ENCODE results near the gene TMEM131L. TPM values are rescaled to one million over a fixed set of nuclear protein-coding genes. Genes with fewer than 3 reads are reported as not detected.
"Not testable (repeated sequence)": the region's sequence is repeated elsewhere in the genome, so short reads cannot be mapped to it uniquely, and the experiment has no call there.

The TMEM131L gene
- polyA plus RNA-seq, 5 donors: 24.2 to 35.4 (median 28.2) TPM

DNA sequence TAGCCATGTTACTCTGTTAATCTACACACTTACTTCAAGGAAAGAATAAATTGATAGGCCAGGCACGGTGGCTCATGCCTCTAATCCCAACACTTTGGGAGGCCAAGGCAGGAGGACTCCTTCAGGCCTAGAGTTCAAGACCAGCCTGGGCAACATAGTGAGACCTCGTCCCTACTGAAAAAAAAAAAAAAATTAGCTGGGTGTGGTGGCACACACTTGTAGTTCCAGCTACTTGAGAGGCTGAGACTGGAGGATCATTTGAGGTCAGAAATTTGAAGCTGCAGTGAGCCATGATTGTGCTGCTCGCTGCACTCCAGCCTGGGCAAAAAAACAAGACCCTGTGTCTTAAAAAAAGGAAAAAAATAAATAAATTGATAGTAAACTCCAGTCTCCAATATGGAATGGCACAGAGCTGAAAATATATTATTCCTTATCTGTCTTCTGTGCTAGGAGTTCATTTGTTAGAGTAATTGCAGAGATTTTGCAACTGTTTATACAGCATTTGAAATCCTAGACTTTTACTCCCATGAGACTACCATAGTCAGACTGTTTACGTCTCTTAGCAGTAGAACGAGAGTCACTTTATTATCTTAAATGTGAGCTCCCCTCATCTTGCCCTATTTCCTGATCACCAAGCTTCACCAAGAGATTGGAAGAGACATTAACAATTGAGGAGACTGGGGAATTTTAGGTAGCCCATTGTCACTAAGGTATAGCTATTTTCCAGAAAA lies 18.8 kb upstream of the TMEM131L start:
- peak; percentile 48 to 60 for DNase-seq

DNA sequence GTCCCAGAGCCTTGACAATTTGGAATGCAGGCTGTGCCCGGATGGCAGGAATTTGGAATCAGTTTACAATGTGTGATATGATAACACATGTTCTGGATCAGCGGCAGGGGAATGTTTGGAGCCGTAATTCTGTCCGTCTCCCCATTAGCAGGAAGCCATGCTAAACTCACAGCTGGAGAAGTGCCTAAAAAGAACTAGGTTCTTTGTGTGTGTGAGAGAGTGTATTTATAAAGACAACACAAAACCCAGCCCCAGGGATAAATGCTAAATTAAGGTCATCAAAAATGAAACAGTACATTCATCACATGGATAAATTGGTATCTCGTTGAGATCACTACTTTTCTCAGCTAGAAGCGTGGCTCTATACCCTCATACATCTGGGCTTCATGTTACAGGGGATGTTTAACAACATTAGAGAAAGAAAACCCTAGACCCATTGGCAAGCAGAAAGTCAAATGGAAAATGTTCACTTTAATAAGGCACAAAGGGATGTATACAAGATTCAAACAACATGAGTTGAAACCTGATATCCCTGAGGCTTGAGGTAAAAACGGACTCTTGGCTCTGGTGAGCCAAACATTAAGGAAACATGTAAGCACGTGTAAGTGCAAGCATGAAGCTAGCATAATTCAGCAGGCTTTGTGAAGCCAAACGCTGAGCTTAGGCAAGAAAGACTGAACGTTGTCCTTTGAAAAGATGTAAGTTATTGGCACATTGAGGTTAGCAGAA lies 18.0 kb upstream of the TMEM131L start:
- DNase-seq: peak; percentile 39 to 55

DNA sequence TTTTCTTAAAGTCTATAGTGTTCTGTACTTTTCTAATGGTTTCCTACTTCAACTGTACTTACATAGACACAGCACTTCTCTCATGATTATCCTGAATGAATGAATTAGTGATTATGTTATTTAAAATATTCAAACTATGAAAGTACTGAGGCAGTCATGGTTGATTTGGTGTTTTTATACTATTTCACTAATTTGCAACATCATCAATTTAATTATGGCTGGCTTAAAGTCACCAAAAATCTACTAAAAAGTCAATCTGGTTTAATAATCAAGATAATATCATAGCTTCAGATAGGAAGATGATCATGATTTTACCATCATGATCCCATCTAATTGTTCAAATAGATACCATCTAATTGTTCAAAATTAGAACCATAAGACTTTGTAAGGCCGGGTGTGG lies 16.8 kb upstream of the TMEM131L start:
- no peak for DNase-seq

DNA sequence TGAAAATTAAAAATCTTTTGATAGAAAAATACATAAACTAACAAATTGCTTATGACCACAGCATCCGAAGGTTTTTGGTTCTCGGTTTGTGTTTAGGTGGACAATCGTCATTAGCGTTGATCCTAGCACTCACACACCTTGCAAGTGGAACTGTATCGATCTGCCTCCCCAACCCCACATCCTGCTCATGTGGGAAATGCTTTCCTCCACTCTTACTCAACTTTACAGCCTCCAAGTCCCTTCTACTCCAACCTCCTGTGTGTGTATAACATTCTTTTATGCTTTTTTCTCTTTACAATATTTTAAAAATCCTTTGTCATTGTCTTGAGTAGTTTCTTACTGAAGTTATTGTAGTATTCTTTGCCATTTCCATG lies 15.6 kb upstream of the TMEM131L start:
- DNase-seq: no peak

DNA sequence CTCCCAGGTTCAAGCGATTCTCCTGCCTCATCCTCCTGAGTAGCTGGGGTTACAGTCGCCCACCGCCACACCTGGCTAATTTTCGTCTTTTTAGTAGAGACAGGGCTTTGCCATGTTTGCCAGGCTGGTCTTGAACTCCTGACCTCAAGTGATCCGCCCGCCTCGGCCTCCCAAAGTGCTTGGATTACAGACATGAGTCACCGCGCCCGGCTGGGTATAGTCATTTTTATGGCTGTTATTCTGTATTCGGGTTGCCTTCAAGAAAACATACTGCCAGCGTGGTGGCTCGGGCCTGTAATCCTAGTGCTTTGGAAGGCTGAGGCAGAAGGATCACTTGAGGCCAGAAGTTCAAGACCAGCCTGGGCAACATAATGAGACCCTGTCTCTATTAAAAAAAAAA lies 15.0 kb upstream of the TMEM131L start:
- not testable (repeated sequence) for DNase-seq

DNA sequence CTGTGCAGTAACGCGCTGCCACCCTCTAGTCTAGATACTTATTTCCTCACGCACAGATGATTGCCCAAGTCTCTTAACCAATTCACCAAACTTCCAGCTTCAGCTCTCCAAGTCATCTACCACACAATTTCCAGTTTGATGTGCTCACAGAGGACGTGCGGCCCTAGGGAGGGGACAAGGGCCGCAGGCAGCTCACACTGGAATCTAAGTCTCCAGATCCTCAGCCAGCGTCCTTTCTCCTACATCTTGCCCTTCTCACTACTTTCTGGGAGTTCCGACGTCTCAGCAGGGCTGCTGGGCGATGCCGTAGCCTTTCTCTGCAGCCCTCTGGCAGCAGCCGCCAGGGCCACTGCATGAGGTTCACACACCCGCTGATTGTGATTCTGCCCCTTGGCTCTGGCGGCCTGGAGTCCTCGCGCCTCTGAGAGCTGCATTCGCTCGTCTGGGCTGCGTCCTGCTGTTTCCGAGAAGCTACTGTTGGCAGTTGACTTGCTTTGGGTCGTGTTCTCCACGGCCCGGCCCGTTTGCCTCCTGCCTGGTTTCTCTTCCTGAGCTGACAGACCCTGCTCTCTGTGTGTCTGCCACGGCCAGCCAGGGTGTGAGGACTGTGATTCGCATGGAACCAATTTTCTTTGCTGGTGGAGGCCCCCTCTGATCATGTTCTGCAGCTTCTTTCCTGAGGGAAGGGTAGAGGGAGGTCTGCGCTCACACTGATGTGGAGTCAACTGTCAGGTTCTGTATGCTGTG lies 14.1 kb upstream of the TMEM131L start:
- DNase-seq: no peak

DNA sequence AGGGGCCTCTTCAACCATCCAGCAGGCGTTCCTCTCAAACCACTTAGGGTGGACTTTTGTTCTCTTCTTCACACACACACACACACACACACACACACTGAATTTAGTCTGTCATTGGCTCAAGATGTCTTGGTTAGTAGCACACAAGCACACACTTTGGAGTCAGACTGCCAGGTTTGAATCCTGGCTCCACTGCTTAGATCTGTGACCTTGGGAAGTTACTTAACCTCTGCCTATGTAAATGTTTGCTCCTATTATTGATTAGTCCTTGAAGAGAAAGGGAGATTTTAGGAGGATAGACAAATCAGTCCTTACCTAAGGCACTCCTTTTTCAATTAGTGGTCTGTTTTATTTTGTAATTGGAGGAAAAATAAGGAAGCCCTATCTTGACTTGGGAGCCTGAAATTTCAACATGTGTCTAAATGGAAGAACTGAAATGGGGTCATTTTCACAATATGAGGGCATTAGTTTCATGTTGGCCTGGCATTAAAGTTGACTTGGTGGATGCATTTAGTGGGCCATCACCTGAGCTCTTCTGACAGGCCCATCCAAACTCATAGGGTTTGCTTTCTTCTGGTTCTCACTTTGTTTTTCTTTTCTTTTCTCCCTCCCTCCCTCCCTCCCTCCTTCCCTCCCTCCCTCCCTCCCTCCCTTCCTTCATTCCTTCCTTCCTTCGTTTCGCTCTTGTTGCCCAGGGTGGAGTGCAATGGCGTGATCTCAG lies 13.3 kb upstream of the TMEM131L start:
- DNase-seq: no peak

DNA sequence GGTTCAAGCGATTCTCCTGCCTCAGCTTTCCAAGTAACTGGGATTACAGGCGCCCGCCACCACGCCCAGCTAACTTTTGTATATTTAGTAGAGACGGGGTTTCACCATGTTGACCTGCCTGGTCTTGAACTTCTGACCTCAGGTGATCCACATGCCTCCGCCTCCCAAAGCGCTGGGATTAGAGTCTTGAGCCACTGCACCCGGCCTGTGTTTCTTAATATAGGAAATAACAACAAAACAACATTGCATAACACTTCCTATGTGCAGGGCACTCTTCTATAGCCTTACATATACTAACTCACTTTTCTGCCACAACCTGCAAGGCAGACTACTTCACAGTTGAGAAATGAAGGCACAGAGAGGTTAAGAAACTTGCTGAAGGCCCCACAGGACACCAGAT lies 12.8 kb upstream of the TMEM131L start:
- no peak for DNase-seq

DNA sequence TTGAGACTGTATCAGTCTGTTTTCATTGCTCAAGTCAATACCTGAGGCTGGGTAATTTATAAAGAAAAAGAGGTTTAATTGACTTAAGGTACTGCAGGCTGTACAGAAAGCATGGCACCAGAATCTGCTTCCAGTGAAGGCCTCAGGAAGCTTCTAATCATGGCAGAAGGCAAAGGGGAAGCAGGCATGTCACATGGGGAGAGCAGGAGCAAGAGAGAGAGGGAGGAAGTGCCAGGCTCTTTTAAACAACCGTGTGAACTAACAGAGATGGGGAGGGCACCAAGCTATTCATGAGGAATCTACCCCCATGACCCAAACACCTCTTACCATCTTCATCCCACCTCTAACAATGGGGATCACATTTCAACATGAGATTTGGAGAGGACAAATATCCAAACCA lies 7.2 kb upstream of the TMEM131L start:
- no peak for DNase-seq

DNA sequence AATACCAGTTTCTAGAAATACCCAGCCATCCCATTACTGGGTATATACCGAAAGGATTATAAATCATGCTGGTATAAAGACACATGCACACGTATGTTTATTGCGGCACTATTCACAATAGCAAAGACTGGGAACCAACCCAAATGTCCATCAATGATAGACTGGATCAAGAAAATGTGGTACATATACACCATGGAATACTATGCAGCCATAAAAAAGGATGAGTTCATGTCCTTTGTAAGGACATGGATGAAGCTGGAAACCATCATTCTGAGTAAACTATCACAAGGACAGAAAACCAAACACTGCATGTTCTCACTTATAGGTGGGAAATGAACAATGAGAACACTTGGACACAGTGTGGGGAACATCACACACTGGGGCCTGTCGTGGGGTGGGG lies 4.6 kb upstream of the TMEM131L start:
- not testable (repeated sequence) for DNase-seq

DNA sequence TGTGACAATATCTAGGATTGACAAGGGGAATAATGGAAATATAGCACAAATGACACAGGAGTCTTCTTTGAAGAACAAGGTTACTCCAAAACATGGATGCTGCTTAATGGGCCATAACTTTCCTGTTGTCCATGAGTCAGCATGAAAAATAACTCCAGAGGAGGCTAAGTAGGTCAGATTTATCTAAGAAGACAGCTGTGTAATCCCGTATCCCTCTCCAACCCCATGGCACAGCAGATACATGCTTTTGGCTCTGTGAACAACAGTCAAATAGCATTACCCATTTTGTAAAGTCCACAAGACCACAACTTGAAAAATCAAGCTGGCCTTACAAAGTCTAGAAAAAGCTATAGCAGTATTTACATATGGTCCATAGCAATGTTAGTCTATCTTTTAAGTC lies 2.1 kb upstream of the TMEM131L start:
- DNase-seq: no peak

DNA sequence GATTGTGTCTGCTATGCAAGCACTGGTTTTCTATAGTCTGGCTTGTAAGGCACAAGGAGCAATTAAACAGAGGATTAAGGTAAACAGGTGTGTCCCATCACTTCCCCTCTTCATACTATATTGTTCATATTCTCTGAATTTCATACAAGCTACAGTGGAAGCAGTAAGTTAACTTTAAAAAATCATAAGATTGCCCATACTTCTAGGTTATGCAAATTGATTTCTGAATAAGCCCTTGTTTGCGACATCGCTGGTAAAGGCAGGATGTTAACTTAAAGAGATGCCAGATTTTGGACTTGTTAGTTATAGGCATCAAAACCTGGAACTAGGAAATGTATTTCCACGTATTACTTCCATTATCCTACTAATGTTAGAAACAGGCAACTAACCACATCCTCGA lies 1.0 kb upstream of the TMEM131L start:
- DNase-seq: no peak

DNA sequence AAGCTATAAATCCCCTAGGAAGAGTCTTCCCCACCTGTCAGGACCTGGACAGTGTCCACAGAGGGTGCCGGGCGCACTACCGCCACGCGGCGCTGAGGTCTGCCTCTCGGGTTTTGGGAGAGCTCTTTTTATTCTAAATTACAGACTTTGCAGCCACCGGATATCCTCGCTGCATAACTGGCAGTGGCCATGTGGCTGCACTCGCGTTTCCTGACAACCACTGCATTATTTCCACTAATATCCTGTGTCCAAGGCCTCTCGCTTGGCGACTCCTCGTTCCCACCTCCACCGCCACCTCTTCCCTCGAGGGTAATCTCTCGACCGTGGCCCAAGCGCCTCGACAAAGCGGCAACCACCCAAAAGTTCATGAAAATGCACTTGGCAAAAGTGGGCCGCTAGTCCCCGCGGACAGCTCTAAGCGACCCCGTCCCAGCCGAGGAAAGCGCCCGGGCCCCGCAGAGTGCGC lies 512 bp upstream of the TMEM131L start:
- DNase-seq: peak; percentile 69 to 71

DNA sequence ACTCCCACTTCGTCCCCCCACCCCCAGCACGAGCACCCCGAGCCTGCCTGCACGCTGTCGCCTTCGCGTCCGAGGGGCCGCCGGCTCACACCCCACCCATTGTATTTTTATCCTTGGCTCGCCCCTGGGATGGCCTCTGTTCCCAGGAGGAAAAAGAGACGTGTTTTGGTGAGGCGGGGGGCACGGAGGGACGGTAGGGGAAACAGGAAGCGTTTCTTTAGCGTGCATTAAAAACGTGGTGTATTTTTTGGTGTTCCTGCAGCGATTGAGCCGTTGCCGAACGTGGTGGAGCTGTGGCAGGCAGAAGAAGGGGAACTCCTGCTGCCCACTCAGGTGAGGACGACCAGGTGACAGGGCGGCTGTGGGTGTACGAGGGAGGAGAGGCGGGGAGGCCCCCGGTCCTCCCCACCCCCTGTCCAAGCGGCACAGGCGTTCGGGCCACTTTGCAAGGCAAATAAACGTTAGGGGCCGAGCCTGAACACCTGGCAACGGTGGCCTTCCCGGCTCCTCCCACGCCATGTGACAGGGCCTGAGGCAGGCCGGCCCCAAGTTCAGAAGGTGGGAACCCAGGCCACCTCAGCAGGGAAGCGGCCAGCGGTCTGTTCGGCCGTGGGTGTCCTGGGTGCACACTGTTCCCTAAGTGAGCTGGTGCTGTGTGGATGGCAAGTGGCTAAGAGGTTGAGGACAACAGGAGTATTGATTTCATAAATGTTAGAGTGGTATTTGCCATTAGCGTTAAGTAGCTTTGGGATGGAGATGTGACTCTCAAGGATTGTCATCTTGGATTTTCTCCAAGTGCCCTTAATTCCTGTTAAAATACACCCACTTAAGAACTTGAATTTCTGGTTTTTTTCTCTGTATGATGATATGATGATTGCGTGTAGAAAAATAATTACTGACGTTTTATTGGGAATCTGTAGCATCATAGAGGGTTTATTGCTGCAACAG lies 1.1 kb downstream of the TMEM131L start:
- DNase-seq: peak in 1 of 2 donors; percentile 45

DNA sequence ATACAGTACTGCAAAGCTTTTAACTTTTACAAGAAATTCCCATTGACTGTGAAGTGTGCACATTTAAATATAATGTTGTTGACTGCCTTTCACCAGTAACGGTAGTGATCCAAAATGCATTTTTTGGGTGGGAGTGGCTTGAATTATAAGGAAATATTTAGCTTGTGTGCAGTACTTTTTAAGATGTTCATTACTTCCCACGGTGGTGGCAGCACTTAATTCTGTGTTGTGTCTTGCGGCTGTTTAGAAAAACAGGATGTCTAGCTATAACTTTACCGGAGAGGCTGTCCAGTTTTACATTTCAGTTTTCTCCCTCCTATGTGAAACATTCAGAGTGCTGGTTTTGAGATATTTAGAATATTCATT lies 1.7 kb downstream of the TMEM131L start:
- DNase-seq: no peak

DNA sequence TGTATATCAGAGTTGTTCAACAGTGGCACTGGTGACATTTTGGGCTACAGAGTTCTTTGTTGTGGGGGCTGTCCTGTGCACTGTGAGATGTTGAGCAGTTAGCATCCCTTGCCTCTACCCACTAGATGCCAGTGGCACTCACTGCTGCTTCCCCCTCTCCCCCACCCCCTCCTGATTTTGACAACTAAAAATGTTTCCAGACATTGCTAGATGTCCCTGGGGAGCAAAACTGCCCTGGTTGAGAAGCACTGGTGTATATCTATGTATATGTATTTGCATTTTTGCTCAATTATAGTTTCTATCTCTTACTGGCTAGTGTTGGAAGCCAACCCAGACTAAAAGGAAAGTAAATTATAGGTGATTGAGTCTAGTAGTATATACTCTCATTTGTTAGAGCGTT lies 2.4 kb downstream of the TMEM131L start:
- no peak for DNase-seq

DNA sequence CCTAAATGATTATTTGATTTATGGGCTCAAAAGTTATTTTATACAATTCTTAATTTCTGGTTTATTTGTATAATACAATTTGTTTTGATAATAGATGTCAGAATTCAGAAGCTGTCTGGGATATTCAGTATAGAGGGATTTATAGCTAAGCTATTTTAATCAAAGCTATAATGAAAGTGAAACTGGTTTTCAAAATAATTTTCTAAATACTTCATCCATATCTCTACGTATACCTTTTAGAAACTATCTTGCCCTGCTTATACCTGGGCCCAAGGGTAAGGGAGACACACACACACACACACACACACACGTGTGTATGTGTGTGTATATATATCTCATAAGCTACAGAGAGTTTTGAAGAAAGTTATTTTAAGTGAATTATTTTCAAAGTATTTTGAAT lies 2.9 kb downstream of the TMEM131L start:
- DNase-seq: no peak

DNA sequence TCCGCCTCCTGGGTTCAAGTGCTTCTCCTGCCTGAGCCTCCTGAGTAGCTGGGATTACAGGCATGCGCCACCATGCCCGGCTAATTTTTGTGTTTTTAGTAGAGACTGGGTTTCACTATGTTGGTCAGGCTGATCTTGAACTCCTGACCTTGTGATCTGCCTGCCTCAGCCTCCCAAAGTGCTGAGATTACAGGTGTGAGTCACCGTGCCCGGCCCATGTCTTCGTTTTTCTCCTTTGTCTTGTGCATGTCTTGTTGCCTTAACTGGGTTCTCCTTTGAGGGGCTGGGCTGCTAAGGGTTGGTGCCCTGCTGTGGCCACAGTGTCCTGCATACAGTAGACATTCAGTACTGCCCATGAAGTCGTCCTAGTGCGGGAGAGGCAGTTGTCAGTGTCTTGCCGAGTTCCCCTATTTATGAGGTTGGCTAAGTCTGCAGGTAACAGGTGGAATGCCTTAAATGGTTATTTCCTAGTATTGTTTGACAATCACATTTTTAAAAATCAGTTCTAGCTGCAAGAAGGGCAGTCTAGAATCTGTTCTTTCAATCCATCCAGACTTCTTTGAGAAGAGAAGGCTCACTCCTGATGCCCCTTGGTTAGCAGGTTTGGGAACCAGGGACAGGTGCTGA lies 5.0 kb downstream of the TMEM131L start:
- not testable (repeated sequence) for DNase-seq

DNA sequence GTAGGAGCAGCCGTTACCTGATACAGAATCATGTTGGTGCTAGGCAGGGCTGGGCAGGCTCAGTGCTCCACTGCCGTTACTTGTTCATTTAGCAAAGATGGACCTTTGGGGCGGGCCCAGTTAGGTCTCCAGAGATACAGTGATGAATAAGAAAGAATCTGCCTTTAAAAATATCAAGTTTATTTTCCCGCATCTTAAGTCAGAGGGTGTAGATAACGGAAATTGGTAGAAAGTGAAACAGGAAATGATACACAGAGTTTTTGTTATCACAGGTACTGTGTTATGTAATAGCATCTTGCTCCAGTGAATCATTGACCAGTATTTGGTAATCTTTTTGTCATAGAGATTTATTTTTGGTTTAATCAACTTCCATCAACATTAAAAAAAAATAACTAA lies 5.5 kb downstream of the TMEM131L start:
- DNase-seq: no peak
